Right cardiac atrium (tissue), 5 donors: ENCODE data around the gene LDB2. TPM values are rescaled to one million over a fixed set of nuclear protein-coding genes. Genes with fewer than 3 reads are reported as not detected.

Source experiments
- ATAC-seq, 2 donors: fragments of 200-7000 bp; cut with Tn5 transposase; one replicate each; pipeline versions ENCODE4 v1.8.0 to v1.9.1; 2020; ENCODE audit warnings: moderate library complexity in 2 of 2, mild to moderate bottlenecking in 1 of 2
- DNase-seq, 3 donors: peaks; one replicate each; pipeline ENCODE4 v3.0.0-alpha.2; 2020
- H3K27ac ChIP-seq: one replicate; pipeline ENCODE4 v1.5.1; 2013; ENCODE audit warnings: mild to moderate bottlenecking, low read length, control low read depth, moderate library complexity
- H3K27me3 ChIP-seq: one replicate; pipeline ENCODE4 v1.6.1; 2013; ENCODE audit not compliant: control insufficient read depth, insufficient read depth
- H3K4me1 ChIP-seq: one replicate; pipeline ENCODE4 v1.6.1; 2013; ENCODE audit warnings: low read length; ENCODE audit not compliant: control insufficient read depth, insufficient read depth
- H3K4me3 ChIP-seq: one replicate; pipeline ENCODE4 v1.5.1; 2013; ENCODE audit warnings: low read length, control low read depth
- H3K9me3 ChIP-seq: one replicate; pipeline ENCODE4 v1.6.1; 2013; ENCODE audit warnings: low read length; ENCODE audit not compliant: control insufficient read depth
- WGBS: extraction: QIAGEN DNeasy Blood & Tissue Kit; methylation state at CpG from one replicate; pipeline ENCODE4 v1.1.7; 2013; 5-methylcytosine and 5-hydroxymethylcytosine counted together
- intact Hi-C, 4 donors: fragments of 100-400 bp; cut with DNase I; formaldehyde crosslinking; loops; one replicate each; pipeline versions ENCODE4 v1.11.0 to v1.14.0; 2022 to 2023
- polyA plus RNA-seq: library from polyadenylated mRNA; stranded (reverse); fragments of 200-250 nt; gene quantifications from one replicate; pipeline ENCODE4 v1.2.3, GENCODE V29; 2013
- total RNA-seq, 4 donors: library from RNA; stranded (reverse); fragmentation: NEBNext Ultra II Directional; extraction: Animal tissue kit (Norgen Biotek cat#: 25700); gene quantifications; one replicate each; pipeline ENCODE4 v1.2.1, GENCODE V29; 2021
- donor health status: healthy with polysubstance abuse.
- donor health status: DM: no; HTN: yes; CAD: no.
- donor health status: DM: no; HTN: no; CAD: no.
- donor health status: DM: no; HTN: yes; CAD: no; lungs with severe emphysema.
- donor health status: DM: yes; HTN: yes; CAD: no.

LDB2 gene
- total and polyA plus RNA-seq, 5 donors = 41.0 to 70.6 (median 46.8) TPM

DNA sequence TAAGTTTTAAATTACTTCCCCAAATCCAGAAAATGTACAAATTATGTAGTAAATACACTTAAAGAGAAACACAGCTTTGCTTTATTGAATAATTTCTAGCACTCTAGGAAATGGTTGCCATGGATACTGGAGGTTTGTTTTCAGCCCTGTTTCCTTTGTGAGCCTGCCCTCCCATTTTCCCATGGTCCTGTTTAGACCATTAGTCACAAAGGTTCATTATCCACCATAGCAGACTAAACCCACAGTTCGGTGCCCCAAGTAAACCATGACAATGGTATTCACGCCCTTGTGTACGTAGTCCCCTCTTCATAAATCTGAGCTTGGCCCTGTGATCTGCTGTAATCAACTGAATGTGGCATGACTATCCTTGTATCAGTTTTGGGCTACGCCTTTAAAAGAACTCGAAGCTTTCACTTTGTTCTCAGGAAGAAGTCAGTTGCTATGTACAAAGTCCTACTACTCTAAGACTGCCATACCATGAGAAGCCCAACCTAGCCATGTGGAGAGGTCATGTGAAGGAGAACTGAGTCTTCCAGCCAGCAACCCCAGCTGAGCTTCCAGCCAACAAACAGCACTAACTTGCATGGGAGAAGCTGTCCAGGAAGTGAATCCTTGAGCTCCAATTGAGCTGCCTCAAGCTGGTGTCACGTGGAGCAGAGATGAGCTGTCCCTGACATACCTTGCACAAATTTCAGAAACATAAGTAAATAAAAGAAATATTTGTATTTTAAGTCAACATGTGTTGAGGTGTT, 300.4 kb downstream of the LDB2 start:
- H3K27ac ChIP-seq = peak overlapping the region; percentile 34
- no peaks in the 10 kb centered on the region for H3K27me3 ChIP-seq
- H3K4me3 ChIP-seq = no peak overlapping the region
- DNase-seq (peak in 1 of 3 donors; percentile 22), ATAC-seq (peak; percentile 26 to 86)
- intact Hi-C loops = no loop called here
- H3K4me1 ChIP-seq = peaks cover 3% of the 10 kb centered on the region
- WGBS = 66% methylated on average over 6 of the region's 6 CpGs
- H3K9me3 ChIP-seq = no peaks in the 10 kb centered on the region

DNA sequence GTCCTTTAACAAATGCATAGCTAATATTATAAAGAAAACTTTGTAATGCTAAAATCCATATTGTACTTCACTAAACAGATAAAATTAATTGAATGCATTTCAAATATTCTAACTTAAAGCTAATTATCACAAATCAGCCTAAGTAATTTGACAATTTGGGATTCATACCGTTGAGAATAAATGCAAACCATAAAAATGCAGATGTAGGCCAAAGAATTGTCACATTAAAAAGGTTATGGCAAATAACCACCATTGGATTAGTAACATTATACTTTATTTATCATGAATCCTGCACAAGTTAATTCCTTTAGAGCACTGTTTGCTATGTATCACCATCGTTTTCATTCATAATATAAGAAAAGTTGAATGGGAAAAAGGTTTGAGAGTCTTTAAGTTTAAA, 301.0 kb downstream of the LDB2 start:
- WGBS = 41% methylated on average over 2 of the region's 2 CpGs
- intact Hi-C loops = no loop called here
- no peak for ATAC-seq
- DNase-seq = no peak
- no peak overlapping the region for H3K27ac ChIP-seq
- H3K27me3 ChIP-seq = no peaks in the 10 kb centered on the region
- H3K4me1 ChIP-seq = peaks cover 2% of the 10 kb centered on the region
- no peaks in the 10 kb centered on the region for H3K9me3 ChIP-seq
- H3K4me3 ChIP-seq = no peak overlapping the region

DNA sequence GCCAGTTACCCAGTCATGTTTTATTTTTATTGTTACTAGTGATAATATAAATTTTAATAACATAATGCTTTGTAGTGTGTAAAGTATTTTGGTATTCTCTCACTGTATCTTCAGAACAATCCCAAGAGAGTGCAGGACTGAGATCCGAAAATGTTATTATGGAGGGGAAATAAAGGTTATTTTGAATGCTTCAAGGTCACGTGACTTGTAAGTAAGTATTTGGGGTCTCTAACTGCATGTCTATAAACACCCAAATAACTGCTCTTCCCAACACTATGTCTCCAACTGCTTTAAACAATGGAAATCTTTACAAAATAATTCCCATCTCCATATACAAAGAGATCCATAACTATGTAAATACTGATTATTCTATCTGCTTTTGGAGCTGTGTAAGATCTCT, 302.2 kb downstream of the LDB2 start:
- Histone ChIP-seq H3K27me3 (no peaks in the 10 kb centered on the region), H3K4me3 (no peak overlapping the region), H3K4me1 (peaks cover 2% of the 10 kb centered on the region), H3K9me3 (no peaks in the 10 kb centered on the region), H3K27ac (no peak overlapping the region)
- WGBS = 76% methylated on average over 2 of the region's 2 CpGs
- DNase-seq (no peak), ATAC-seq (no peak)
- intact Hi-C loops = no loop called here

DNA sequence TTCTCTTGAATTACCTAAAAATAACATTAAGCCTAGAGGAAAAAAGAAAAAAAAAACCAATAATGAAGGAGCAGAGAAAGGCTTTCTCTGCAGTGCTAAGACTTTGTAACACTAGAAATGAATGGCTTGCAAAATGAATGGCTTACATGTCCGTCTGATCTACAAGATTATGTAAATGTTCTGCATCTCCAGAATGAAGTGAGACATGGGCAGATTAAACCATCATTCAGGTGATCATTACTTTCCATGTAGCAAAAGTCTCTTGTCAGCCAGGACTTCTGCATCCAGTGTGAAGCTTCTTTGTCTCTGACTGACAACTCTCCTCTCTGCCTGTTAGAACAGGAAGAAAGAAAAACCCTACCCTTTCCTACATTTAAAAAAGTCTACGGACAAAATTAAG, 304.3 kb downstream of the LDB2 start:
- Histone ChIP-seq H3K4me1 (peaks cover 2% of the 10 kb centered on the region), H3K4me3 (no peak overlapping the region), H3K9me3 (no peaks in the 10 kb centered on the region), H3K27ac (no peak overlapping the region), H3K27me3 (no peaks in the 10 kb centered on the region)
- DNase-seq (no peak), ATAC-seq (no peak)
- intact Hi-C loops = no loop called here
- whole genome bisulfite sequencing = 64% methylated on average over 2 of the region's 2 CpGs

DNA sequence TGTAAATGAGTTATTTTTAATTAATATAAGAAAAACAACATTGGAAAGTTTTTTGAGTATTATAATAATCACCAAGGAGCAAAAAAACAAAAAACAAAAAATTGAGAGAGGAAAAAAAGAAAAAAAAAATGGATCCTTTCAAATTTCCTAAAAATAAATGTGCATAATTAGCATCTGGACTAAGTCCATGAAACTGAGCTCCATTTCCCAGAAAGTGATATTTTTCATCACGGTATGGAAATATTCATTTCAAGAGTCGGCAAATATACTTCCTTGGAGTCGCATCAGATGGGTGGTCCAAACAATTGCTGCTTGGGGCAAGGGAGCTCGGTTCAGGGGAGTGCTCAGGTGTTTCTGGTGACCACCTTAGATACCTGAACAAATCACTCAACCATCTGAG, 305.1 kb downstream of the LDB2 start:
- intact Hi-C loops = no loop called here

DNA sequence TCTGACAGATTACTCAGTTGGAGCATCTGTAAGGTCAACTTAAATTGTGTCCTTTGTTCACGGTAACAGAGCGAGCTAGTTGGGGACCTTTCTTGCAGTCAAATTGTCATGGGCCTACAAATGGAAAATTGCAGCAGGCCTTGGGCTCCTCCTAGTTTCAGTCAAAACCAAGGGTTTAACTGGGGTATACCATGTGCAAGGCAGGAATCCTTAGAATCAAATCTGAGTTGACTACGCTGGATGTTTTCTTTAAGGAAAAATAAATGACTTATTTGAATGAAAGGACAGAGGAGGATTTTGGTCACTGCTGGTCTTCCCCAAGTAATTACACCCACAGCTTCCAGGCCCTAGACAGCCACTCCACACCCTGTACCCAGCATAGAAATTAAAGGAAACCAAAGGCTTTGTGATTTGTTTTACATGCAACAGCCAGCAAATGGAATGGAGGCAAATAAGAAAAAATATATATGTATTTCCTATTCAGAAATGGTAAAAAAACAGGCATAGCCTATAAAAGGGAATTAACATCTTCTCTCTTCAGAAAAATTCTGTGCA, 307.1 kb downstream of the LDB2 start:
- Histone ChIP-seq H3K9me3 (no peaks in the 10 kb centered on the region), H3K27me3 (no peaks in the 10 kb centered on the region), H3K4me3 (no peak overlapping the region), H3K27ac (no peak overlapping the region), H3K4me1 (peaks cover 2% of the 10 kb centered on the region)
- ATAC-seq = no peak
- DNase-seq = no peak
- 89% methylated on average over 3 of the region's 3 CpGs for WGBS
- intact Hi-C loops = no loop called here

More for the DNA sequence above, 305.1 kb downstream of the LDB2 start:
- peaks cover 2% of the 10 kb centered on the region for H3K4me1 ChIP-seq
- WGBS = 44% methylated on average over 4 of the region's 4 CpGs
- H3K9me3 ChIP-seq = no peaks in the 10 kb centered on the region
- no peak overlapping the region for H3K27ac ChIP-seq
- DNase-seq = no peak
- no peak overlapping the region for H3K4me3 ChIP-seq
- H3K27me3 ChIP-seq = no peaks in the 10 kb centered on the region
- ATAC-seq = no peak

DNA sequence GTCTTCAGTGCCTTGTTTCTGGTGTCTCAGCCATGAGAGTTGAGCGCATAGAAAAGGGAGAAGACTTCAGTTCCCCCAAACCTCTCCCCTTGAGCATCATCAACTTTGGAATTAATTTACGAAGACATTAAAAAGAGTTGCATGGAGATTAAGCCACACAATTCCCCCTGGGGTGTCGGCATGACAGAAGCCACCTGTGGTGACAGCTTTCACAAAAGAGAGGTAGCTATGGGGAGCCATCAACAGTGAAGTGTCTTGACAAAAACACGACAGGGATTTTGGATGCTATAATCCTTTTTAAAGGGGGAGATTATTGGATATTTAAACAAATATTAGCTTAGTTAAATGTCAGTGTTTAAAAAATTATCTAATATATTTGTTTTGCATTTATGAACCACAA, 307.6 kb downstream of the LDB2 start:
- no peaks in the 10 kb centered on the region for H3K9me3 ChIP-seq
- H3K27ac ChIP-seq = no peak overlapping the region
- 63% methylated on average over 4 of the region's 4 CpGs for WGBS
- DNase-seq = no peak
- no peaks in the 10 kb centered on the region for H3K27me3 ChIP-seq
- peaks cover 2% of the 10 kb centered on the region for H3K4me1 ChIP-seq
- intact Hi-C loops = no loop called here
- ATAC-seq = no peak
- no peak overlapping the region for H3K4me3 ChIP-seq

DNA sequence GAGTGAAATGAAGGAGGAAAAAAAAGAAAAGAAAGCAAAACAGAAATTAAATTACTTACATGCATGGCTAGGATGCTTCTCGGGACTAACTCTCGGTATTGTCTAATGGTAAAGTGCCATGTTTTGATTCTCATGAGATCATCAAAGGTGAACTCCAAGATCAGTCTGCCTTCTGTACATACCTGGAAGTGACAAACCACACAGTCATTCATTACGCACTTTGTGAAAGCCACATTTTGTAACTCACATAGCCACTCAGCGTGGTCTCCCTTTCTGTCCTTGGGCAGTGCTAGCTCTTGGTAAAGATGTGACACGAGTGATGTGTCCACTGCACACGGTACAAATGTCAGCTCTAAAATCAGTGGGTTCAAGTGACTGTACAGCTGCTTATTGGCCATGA, 309.8 kb downstream of the LDB2 start:
- intact Hi-C loops = no loop called here
- Histone ChIP-seq H3K4me3 (no peak overlapping the region), H3K27ac (no peak overlapping the region), H3K27me3 (no peaks in the 10 kb centered on the region), H3K9me3 (no peaks in the 10 kb centered on the region), H3K4me1 (no peaks in the 10 kb centered on the region)
- ATAC-seq (no peak), DNase-seq (no peak)
- 85% methylated on average over 6 of the region's 6 CpGs for WGBS

DNA sequence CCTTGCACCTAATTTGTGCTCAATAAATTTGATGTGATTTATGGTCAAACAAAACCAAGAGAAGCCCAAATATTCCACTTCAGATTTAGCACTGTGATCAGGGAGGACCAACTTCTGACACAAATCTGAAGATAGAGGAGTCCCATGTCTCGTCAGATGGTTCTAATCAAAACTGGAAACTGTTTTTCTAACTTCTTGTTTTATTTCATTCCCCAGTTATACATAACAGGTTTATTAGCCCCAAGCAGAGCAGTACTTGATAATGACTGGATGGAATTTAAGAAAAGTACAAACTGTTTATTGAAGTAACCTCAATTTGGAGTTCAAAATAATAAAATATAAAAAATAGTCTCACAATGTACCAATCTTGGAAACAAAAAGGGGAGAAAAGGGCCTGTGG, 310.3 kb downstream of the LDB2 start:
- intact Hi-C loops = no loop called here
- Histone ChIP-seq H3K4me1 (no peaks in the 10 kb centered on the region), H3K27ac (no peak overlapping the region), H3K4me3 (no peak overlapping the region), H3K27me3 (no peaks in the 10 kb centered on the region), H3K9me3 (no peaks in the 10 kb centered on the region)
- ATAC-seq (no peak), DNase-seq (no peak)
- WGBS = 73% methylated on average over 1 of the region's 1 CpG

DNA sequence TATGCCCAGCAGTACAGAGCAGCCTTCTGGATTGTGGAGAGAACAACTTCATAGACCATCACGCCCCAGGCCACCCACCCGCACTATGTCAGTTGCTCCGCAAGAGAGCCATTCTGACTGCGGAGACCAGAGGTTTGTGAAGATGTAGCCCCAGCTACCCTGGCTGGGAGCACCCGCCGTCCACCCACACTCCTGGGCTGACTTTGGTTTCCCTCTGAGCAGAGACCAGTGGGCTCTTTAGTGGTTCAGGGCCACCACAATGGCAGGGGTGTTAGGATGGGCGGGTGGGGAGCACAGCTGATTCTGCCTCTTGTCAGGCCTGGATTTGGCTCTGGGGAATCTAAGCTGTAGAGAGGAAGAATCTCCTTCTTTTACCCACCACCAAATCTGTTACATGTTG, 313.4 kb downstream of the LDB2 start:
- Histone ChIP-seq H3K27ac (no peak overlapping the region), H3K9me3 (no peaks in the 10 kb centered on the region), H3K27me3 (no peaks in the 10 kb centered on the region), H3K4me3 (no peak overlapping the region), H3K4me1 (no peaks in the 10 kb centered on the region)
- WGBS = 94% methylated on average over 7 of the region's 7 CpGs
- ATAC-seq (no peak), DNase-seq (peak in 1 of 3 donors; percentile 8)
- intact Hi-C loops = no loop called here

DNA sequence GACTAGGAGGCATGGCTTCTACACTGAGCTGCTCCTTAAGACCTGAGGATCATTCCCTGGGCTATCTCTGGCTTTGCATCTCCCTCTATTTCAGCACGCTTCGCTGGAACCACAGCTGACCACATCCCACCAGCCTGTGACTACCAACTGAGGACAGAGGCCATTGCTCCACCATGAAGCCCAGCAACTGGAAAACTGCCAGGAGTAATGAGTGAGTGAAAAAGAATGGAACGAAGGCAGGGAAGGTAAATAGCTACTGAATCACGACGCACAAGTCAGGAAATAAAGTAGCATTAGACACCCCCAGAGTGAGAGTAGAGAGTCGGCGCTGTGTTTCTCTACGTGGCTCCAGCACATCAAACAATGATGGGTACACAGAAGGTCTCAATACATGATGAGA, 314.7 kb downstream of the LDB2 start:
- WGBS = 86% methylated on average over 8 of the region's 8 CpGs
- H3K4me3 ChIP-seq = no peak overlapping the region
- no peak for ATAC-seq
- intact Hi-C loops = no loop called here
- H3K4me1 ChIP-seq = no peaks in the 10 kb centered on the region
- no peaks in the 10 kb centered on the region for H3K27me3 ChIP-seq
- H3K9me3 ChIP-seq = no peaks in the 10 kb centered on the region
- DNase-seq = peak in 1 of 3 donors; percentile 26
- no peak overlapping the region for H3K27ac ChIP-seq
